ENCODE measurements around the gene WNT11. TPM values are rescaled to one million over a fixed set of nuclear protein-coding genes. Genes with fewer than 3 reads are reported as not detected.

The WNT11 gene
- total RNA-seq, 1 donor from 2014 or later: 4.1 TPM

- Mint-ChIP-seq H3K27me3 (ENCODE audit: unreplicated experiment) (no peaks in the 10 kb centered on the region), H3K36me3 (ENCODE audit: unreplicated experiment) (no peaks in the 10 kb centered on the region), H3K4me3 (ENCODE audit: unreplicated experiment) (no peak overlapping the region), H3K4me1 (ENCODE audit: unreplicated experiment) (peaks cover 21% of the 10 kb centered on the region), H3K27ac (ENCODE audit: unreplicated experiment) (no peak overlapping the region), H3K9me3 (ENCODE audit: unreplicated experiment) (no peaks in the 10 kb centered on the region)
- no peak for DNase-seq (ENCODE audit: extremely low spot score, unreplicated experiment)
- no peak for TF ChIP-seq CTCF (IDR thresholded peaks at IDR 0.05)
These were observed 38.7 kb downstream of the WNT11 start for GRCh38 chr11:76167590-76167989.

GRCh38 chr11:76166314-76166713, 40.0 kb downstream of the WNT11 start:
- DNase-seq (ENCODE audit: extremely low spot score, unreplicated experiment): no peak
- Mint-ChIP-seq H3K9me3 (ENCODE audit: unreplicated experiment) (no peaks in the 10 kb centered on the region), H3K4me3 (ENCODE audit: unreplicated experiment) (no peak overlapping the region), H3K27ac (ENCODE audit: unreplicated experiment) (no peak overlapping the region), H3K4me1 (ENCODE audit: unreplicated experiment) (peaks cover 19% of the 10 kb centered on the region), H3K36me3 (ENCODE audit: unreplicated experiment) (no peaks in the 10 kb centered on the region), H3K27me3 (ENCODE audit: unreplicated experiment) (no peaks in the 10 kb centered on the region)
- no peak for TF ChIP-seq CTCF (IDR thresholded peaks at IDR 0.05)

- Mint-ChIP-seq H3K4me1 (ENCODE audit: unreplicated experiment) (peaks cover 17% of the 10 kb centered on the region), H3K27ac (ENCODE audit: unreplicated experiment) (no peak overlapping the region), H3K27me3 (ENCODE audit: unreplicated experiment) (no peaks in the 10 kb centered on the region), H3K4me3 (ENCODE audit: unreplicated experiment) (no peak overlapping the region), H3K36me3 (ENCODE audit: unreplicated experiment) (no peaks in the 10 kb centered on the region), H3K9me3 (ENCODE audit: unreplicated experiment) (no peaks in the 10 kb centered on the region)
- no peak for DNase-seq (ENCODE audit: extremely low spot score, unreplicated experiment)
- no peak for TF ChIP-seq CTCF (IDR thresholded peaks at IDR 0.05)
These were observed 41.2 kb downstream of the WNT11 start for GRCh38 chr11:76164861-76165751.

- no peaks in the 10 kb centered on the region for H3K27me3 Mint-ChIP-seq (ENCODE audit: unreplicated experiment)
- DNase-seq (ENCODE audit: extremely low spot score, unreplicated experiment): no peak
- no peak for TF ChIP-seq CTCF (IDR thresholded peaks at IDR 0.05)
- H3K27ac Mint-ChIP-seq (ENCODE audit: unreplicated experiment): no peak overlapping the region
- H3K9me3 Mint-ChIP-seq (ENCODE audit: unreplicated experiment): no peaks in the 10 kb centered on the region
- H3K4me1 Mint-ChIP-seq (ENCODE audit: unreplicated experiment): peaks cover 15% of the 10 kb centered on the region
- no peaks in the 10 kb centered on the region for H3K36me3 Mint-ChIP-seq (ENCODE audit: unreplicated experiment)
- no peak overlapping the region for H3K4me3 Mint-ChIP-seq (ENCODE audit: unreplicated experiment)
These were observed 42.2 kb downstream of the WNT11 start for GRCh38 chr11:76164081-76164480.

GRCh38 chr11:76163289-76163880, 42.9 kb downstream of the WNT11 start:
- DNase-seq (ENCODE audit: extremely low spot score, unreplicated experiment): no peak
- peaks cover 11% of the 10 kb centered on the region for H3K4me1 Mint-ChIP-seq (ENCODE audit: unreplicated experiment)
- H3K27me3 Mint-ChIP-seq (ENCODE audit: unreplicated experiment): no peaks in the 10 kb centered on the region
- H3K36me3 Mint-ChIP-seq (ENCODE audit: unreplicated experiment): no peaks in the 10 kb centered on the region
- no peak overlapping the region for H3K27ac Mint-ChIP-seq (ENCODE audit: unreplicated experiment)
- TF ChIP-seq CTCF (IDR thresholded peaks at IDR 0.05): no peak
- no peak overlapping the region for H3K4me3 Mint-ChIP-seq (ENCODE audit: unreplicated experiment)
- no peaks in the 10 kb centered on the region for H3K9me3 Mint-ChIP-seq (ENCODE audit: unreplicated experiment)
